Activated T-cell treated with anti-CD3 and anti-CD28 coated beads, Interleukin-2, amount 50 U/mL, for 24 hours (primary cell): ENCODE results near the gene SEMA6D.

ENCODE experiments used
- DNase-seq: peaks from one replicate; pipeline ENCODE4 v3.0.0-alpha.2; 2020
- H3K27ac Mint-ChIP-seq: 2 replicates; pipeline ENCODE4 v1.8.0; 2020; ENCODE audit warnings: mild to moderate bottlenecking, mixed read lengths
- H3K27me3 Mint-ChIP-seq: 2 replicates; pipeline ENCODE4 v1.8.0; 2020; ENCODE audit warnings: mixed read lengths
- H3K36me3 Mint-ChIP-seq: 2 replicates; pipeline ENCODE4 v1.8.0; 2020; ENCODE audit warnings: low read depth, mixed read lengths
- H3K4me1 Mint-ChIP-seq: 2 replicates; pipeline ENCODE4 v1.8.0; 2020; ENCODE audit warnings: low read depth, mixed read lengths
- H3K4me3 Mint-ChIP-seq: 2 replicates; pipeline ENCODE4 v1.8.0; 2020; ENCODE audit warnings: mild to moderate bottlenecking, moderate library complexity, mixed read lengths
- H3K9me3 Mint-ChIP-seq: 2 replicates; pipeline ENCODE4 v1.8.0; 2020; ENCODE audit warnings: mixed read lengths

SEMA6D gene

DNA sequence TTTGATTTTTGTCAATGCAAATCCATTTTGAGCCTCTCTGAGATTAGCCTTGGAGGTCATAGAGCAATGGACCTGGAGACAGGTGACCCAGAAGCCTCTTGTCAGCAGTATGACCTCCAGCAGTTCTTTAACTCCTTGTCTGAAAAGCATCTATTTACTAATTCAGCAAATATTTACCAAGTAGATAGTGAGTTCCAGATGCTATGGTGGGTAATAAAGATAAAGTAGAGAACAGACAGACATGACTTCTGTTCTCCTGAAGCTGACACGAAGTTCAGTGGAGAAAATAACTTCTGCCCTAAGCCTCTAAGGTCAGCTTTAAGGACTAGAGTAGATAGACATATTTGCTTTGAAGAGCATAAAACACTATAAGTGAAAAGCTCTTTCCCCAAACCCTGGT is 26.6 kb downstream of the SEMA6D start:
- H3K4me3 Mint-ChIP-seq: no peak overlapping the region
- H3K27me3 Mint-ChIP-seq: peaks cover 2% of the 10 kb centered on the region
- DNase-seq: no peak
- H3K4me1 Mint-ChIP-seq: no peaks in the 10 kb centered on the region
- H3K27ac Mint-ChIP-seq: no peak overlapping the region
- H3K36me3 Mint-ChIP-seq: no peaks in the 10 kb centered on the region
- no peaks in the 10 kb centered on the region for H3K9me3 Mint-ChIP-seq

- no peaks in the 10 kb centered on the region for H3K36me3 Mint-ChIP-seq
- H3K9me3 Mint-ChIP-seq: no peaks in the 10 kb centered on the region
- H3K27me3 Mint-ChIP-seq: peaks cover 2% of the 10 kb centered on the region
- H3K4me1 Mint-ChIP-seq: no peaks in the 10 kb centered on the region
- H3K4me3 Mint-ChIP-seq: no peak overlapping the region
- no peak for DNase-seq
- no peak overlapping the region for H3K27ac Mint-ChIP-seq
Observed at GRCh38 chr15:47744496-47744895, 27.2 kb downstream of the SEMA6D start.

GRCh38 chr15:47744973-47745372 is 27.7 kb downstream of the SEMA6D start:
- H3K27ac Mint-ChIP-seq: no peak overlapping the region
- no peaks in the 10 kb centered on the region for H3K9me3 Mint-ChIP-seq
- no peak for DNase-seq
- H3K27me3 Mint-ChIP-seq: peaks cover 2% of the 10 kb centered on the region
- H3K4me3 Mint-ChIP-seq: no peak overlapping the region
- H3K4me1 Mint-ChIP-seq: no peaks in the 10 kb centered on the region
- H3K36me3 Mint-ChIP-seq: no peaks in the 10 kb centered on the region

DNA sequence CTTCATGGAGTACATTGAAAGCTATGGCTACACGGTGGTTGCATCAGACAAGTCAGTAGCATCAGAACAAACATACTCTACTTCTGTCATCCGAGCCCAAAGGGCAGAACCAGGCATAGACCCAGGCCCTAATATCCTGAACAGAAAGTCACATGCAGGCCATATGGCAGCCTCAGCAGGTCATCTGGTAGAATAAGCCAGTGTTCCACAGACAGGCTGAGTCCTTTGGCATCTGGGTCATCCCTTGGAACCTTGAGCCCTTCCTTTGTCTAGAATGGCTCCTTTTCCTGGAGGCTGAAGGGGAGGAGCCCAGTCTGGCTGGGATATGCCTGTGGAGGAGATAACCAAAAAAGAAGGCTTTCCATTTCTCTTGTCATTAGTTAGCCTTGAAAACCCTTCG is 29.2 kb downstream of the SEMA6D start:
- Mint-ChIP-seq H3K36me3 (no peaks in the 10 kb centered on the region), H3K27me3 (no peaks in the 10 kb centered on the region), H3K4me1 (no peaks in the 10 kb centered on the region), H3K9me3 (no peaks in the 10 kb centered on the region), H3K27ac (no peak overlapping the region), H3K4me3 (no peak overlapping the region)
- no peak for DNase-seq

DNA sequence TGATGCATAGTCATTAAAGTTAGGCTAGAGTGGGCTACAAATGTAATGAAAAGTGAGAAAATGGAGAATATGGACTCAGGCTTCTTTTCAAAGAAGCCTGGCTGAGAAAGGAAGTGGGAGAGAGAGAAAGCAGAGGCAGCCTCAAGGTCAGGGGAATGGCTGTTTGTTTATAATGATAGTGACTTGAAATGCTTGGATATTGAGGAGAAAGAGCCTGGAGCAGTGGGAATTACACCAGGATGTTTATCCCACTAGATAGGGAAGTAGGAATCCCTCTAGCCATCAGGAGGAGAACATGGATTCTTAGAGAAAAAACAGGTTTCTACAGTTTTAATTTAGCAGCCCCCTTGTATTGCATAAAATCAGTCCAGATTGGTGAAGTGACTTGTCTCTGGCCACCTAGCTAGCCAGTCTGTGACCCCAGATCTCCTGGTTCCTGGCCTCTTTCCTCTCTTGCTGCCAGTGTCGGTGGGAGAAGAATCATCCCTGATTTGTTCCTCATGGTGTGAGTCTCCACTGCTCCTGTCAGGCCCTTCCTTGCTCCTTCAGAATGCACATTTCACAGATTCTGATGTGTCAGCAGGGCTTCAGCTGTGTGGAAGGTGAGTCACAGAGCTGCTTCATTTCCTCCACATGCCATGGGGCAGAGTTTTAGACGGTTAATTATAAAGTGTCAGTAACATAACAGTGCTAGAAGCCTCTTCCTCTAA is 32.9 kb downstream of the SEMA6D start:
- H3K27ac Mint-ChIP-seq: no peak overlapping the region
- no peaks in the 10 kb centered on the region for H3K4me1 Mint-ChIP-seq
- no peaks in the 10 kb centered on the region for H3K36me3 Mint-ChIP-seq
- no peak for DNase-seq
- peaks cover 10% of the 10 kb centered on the region for H3K9me3 Mint-ChIP-seq
- no peaks in the 10 kb centered on the region for H3K27me3 Mint-ChIP-seq
- H3K4me3 Mint-ChIP-seq: no peak overlapping the region

- no peaks in the 10 kb centered on the region for H3K27me3 Mint-ChIP-seq
- no peaks in the 10 kb centered on the region for H3K36me3 Mint-ChIP-seq
- no peak overlapping the region for H3K27ac Mint-ChIP-seq
- H3K4me3 Mint-ChIP-seq: no peak overlapping the region
- DNase-seq: no peak
- H3K4me1 Mint-ChIP-seq: no peaks in the 10 kb centered on the region
- H3K9me3 Mint-ChIP-seq: peaks cover 10% of the 10 kb centered on the region
Observed at GRCh38 chr15:47750740-47751262, 33.5 kb downstream of the SEMA6D start.

GRCh38 chr15:47753591-47753990 is 36.3 kb downstream of the SEMA6D start:
- no peaks in the 10 kb centered on the region for H3K27me3 Mint-ChIP-seq
- H3K36me3 Mint-ChIP-seq: no peaks in the 10 kb centered on the region
- no peak overlapping the region for H3K4me3 Mint-ChIP-seq
- H3K27ac Mint-ChIP-seq: no peak overlapping the region
- DNase-seq: no peak
- H3K9me3 Mint-ChIP-seq: peaks cover 10% of the 10 kb centered on the region
- H3K4me1 Mint-ChIP-seq: no peaks in the 10 kb centered on the region

- H3K27ac Mint-ChIP-seq: no peak overlapping the region
- no peak overlapping the region for H3K4me3 Mint-ChIP-seq
- H3K9me3 Mint-ChIP-seq: peaks cover 10% of the 10 kb centered on the region
- no peaks in the 10 kb centered on the region for H3K4me1 Mint-ChIP-seq
- no peak for DNase-seq
- H3K36me3 Mint-ChIP-seq: no peaks in the 10 kb centered on the region
- H3K27me3 Mint-ChIP-seq: no peaks in the 10 kb centered on the region
Observed at GRCh38 chr15:47754312-47754711, 37.0 kb downstream of the SEMA6D start.

- H3K27ac Mint-ChIP-seq: no peak overlapping the region
- H3K4me3 Mint-ChIP-seq: no peak overlapping the region
- no peaks in the 10 kb centered on the region for H3K4me1 Mint-ChIP-seq
- peaks cover 10% of the 10 kb centered on the region for H3K9me3 Mint-ChIP-seq
- H3K27me3 Mint-ChIP-seq: no peaks in the 10 kb centered on the region
- H3K36me3 Mint-ChIP-seq: no peaks in the 10 kb centered on the region
- DNase-seq: no peak
Observed at GRCh38 chr15:47755941-47756340, 38.6 kb downstream of the SEMA6D start.

DNA sequence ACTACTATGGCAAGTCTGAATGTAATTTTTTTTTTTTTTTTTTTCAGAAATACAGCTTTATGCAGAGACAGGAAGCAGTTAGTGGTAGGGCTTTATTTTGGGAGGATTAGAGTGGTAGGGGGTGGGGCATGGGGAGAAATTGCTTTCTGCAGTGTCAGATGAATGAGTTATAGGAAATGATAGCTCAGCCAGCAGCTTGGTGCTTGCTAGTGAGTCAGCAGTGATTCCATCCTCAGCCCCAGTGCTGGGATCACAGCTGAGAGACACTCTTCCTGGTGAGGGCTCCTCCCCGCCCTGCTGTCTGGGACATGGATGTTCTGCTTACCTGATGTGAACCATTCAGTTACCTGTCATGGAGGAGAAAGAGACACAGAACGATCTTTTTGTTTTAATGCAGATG is 39.6 kb downstream of the SEMA6D start:
- no peaks in the 10 kb centered on the region for H3K36me3 Mint-ChIP-seq
- no peak for DNase-seq
- no peak overlapping the region for H3K4me3 Mint-ChIP-seq
- H3K27me3 Mint-ChIP-seq: no peaks in the 10 kb centered on the region
- H3K27ac Mint-ChIP-seq: no peak overlapping the region
- H3K4me1 Mint-ChIP-seq: no peaks in the 10 kb centered on the region
- H3K9me3 Mint-ChIP-seq: peaks cover 10% of the 10 kb centered on the region

DNA sequence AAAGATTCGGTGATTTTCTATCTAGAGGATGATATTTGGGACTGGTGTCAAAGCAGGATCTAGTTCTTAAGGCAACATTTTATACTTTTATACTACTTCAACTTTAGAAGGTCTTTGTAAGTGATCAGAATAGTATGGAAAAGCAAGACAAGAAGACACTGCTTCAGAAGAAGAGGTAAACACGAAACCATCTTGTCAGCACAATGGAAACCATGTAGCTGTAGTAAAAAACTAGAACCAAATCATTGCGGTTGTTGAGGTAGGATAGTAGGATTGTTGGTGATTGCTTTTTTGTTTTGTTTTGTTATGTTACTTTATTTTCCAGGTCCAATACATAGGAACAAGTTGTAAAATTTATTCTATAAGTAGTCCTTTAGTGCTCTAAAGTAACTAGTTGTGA is 40.0 kb downstream of the SEMA6D start:
- DNase-seq: no peak
- Mint-ChIP-seq H3K9me3 (peaks cover 10% of the 10 kb centered on the region), H3K27me3 (no peaks in the 10 kb centered on the region), H3K4me1 (no peaks in the 10 kb centered on the region), H3K27ac (no peak overlapping the region), H3K36me3 (no peaks in the 10 kb centered on the region), H3K4me3 (no peak overlapping the region)

DNA sequence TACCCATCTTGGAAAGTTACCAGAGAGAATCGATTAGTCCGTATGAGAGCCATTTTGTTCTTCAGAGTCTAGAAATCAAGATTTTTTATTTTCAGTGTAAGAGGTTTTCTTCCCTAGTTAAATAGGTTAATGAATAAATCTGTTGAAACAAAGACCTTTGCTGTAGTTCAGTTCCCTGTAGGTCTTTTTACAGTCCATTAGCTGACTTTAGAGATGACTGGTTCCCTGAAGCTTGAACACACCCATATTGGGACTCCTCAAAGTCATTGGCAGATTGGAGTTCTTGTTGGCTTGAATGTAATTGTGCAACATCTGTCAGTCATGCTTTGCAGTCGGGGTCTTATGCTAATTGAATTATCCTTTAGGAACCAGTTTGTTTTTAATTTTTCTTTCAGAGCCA is 45.3 kb downstream of the SEMA6D start:
- Mint-ChIP-seq H3K36me3 (no peaks in the 10 kb centered on the region), H3K27me3 (no peaks in the 10 kb centered on the region), H3K4me1 (no peaks in the 10 kb centered on the region), H3K9me3 (peaks cover 3% of the 10 kb centered on the region), H3K4me3 (no peak overlapping the region), H3K27ac (no peak overlapping the region)
- no peak for DNase-seq

- DNase-seq: no peak
- Mint-ChIP-seq H3K27ac (no peak overlapping the region), H3K9me3 (peaks cover 3% of the 10 kb centered on the region), H3K4me1 (no peaks in the 10 kb centered on the region), H3K27me3 (no peaks in the 10 kb centered on the region), H3K4me3 (no peak overlapping the region), H3K36me3 (no peaks in the 10 kb centered on the region)
Observed at GRCh38 chr15:47764666-47765065, 47.4 kb downstream of the SEMA6D start.

GRCh38 chr15:47766406-47766805 is 49.1 kb downstream of the SEMA6D start:
- no peaks in the 10 kb centered on the region for H3K36me3 Mint-ChIP-seq
- H3K4me3 Mint-ChIP-seq: no peak overlapping the region
- H3K4me1 Mint-ChIP-seq: no peaks in the 10 kb centered on the region
- peaks cover 3% of the 10 kb centered on the region for H3K9me3 Mint-ChIP-seq
- no peak overlapping the region for H3K27ac Mint-ChIP-seq
- no peak for DNase-seq
- no peaks in the 10 kb centered on the region for H3K27me3 Mint-ChIP-seq

GRCh38 chr15:47767035-47767434 is 49.7 kb downstream of the SEMA6D start:
- Mint-ChIP-seq H3K4me1 (no peaks in the 10 kb centered on the region), H3K27ac (no peak overlapping the region), H3K9me3 (peaks cover 3% of the 10 kb centered on the region), H3K27me3 (no peaks in the 10 kb centered on the region), H3K4me3 (no peak overlapping the region), H3K36me3 (no peaks in the 10 kb centered on the region)
- no peak for DNase-seq

- H3K9me3 Mint-ChIP-seq: peaks cover 3% of the 10 kb centered on the region
- no peak overlapping the region for H3K4me3 Mint-ChIP-seq
Observed at GRCh38 chr15:47768735-47769134, 51.4 kb downstream of the SEMA6D start.

More at GRCh38 chr15:47768735-47769134, 51.4 kb downstream of the SEMA6D start:
- no peaks in the 10 kb centered on the region for H3K27me3 Mint-ChIP-seq
- DNase-seq: no peak
- H3K27ac Mint-ChIP-seq: no peak overlapping the region
- no peaks in the 10 kb centered on the region for H3K36me3 Mint-ChIP-seq
- no peaks in the 10 kb centered on the region for H3K4me1 Mint-ChIP-seq
